CD4-positive, CD25-positive, alpha-beta regulatory T cell (primary cell): ENCODE measurements around the gene CRYGD. TPM values are rescaled to one million over a fixed set of nuclear protein-coding genes. Genes with fewer than 3 reads are reported as not detected.

Experiments
- ATAC-seq, 2 donors: fragments of 150-1000 bp; cut with Tn5 transposase; one replicate each; pipeline ENCODE4 v1.10.0; 2021; ENCODE audit warnings: low read depth in 2 of 2, moderate number of reproducible peaks in 2 of 2, moderate library complexity in 1 of 2
- DNase-seq, 3 donors: peaks; one replicate each; pipeline versions ENCODE4 v3.0.0 to v3.0.0-alpha.2; 2012 to 2022; ENCODE audit warnings: mixed read lengths in 1 of 3
- H3K27ac ChIP-seq: one replicate; pipeline ENCODE4 v1.7.0; 2013; ENCODE audit warnings: mild to moderate bottlenecking, low read length; ENCODE audit not compliant: insufficient read depth, poor library complexity, severe bottlenecking
- H3K27me3 ChIP-seq: one replicate; pipeline ENCODE4 v1.7.0; 2013; ENCODE audit warnings: low read length; ENCODE audit not compliant: control insufficient read depth, insufficient read depth
- H3K36me3 ChIP-seq: one replicate; pipeline ENCODE4 v1.7.0; 2013; ENCODE audit warnings: mild to moderate bottlenecking, low read length, moderate library complexity; ENCODE audit not compliant: control insufficient read depth, insufficient read depth
- H3K4me1 ChIP-seq: 2 replicates; pipeline ENCODE4 v1.7.0; 2013; ENCODE audit warnings: mild to moderate bottlenecking, low read length; ENCODE audit not compliant: insufficient read depth, control insufficient read depth, poor library complexity, severe bottlenecking
- H3K4me3 ChIP-seq: one replicate; pipeline ENCODE4 v1.7.0; 2013; ENCODE audit warnings: low read depth, mild to moderate bottlenecking, low read length, moderate library complexity
- H3K9me3 ChIP-seq, 2 experiments: 1 replicate in 1 of 2; 2 replicates in 1 of 2; pipeline ENCODE4 v1.7.0; 2013; ENCODE audit warnings: low read length in 2 of 2, mild to moderate bottlenecking in 1 of 2, moderate library complexity in 1 of 2; ENCODE audit not compliant: control insufficient read depth in 2 of 2
- H3K27ac Mint-ChIP-seq, 3 donors: one replicate each; pipeline ENCODE4 v1.8.0; 2020 to 2022; ENCODE audit warnings: mild to moderate bottlenecking in 3 of 3, mixed read lengths in 3 of 3, moderate library complexity in 2 of 3
- H3K27me3 Mint-ChIP-seq: one replicate; pipeline ENCODE4 v1.8.0; 2022; ENCODE audit warnings: mild to moderate bottlenecking, mixed read lengths
- H3K36me3 Mint-ChIP-seq: one replicate; pipeline ENCODE4 v1.8.0; 2020; ENCODE audit warnings: mixed read lengths
- H3K4me1 Mint-ChIP-seq, 4 donors: one replicate each; pipeline ENCODE4 v1.8.0; 2020 to 2022; ENCODE audit warnings: mixed read lengths in 4 of 4, mild to moderate bottlenecking in 1 of 4
- H3K4me3 Mint-ChIP-seq, 4 donors: one replicate each; pipeline ENCODE4 v1.8.0; 2020 to 2022; ENCODE audit warnings: mild to moderate bottlenecking in 4 of 4, mixed read lengths in 4 of 4, moderate library complexity in 3 of 4
- H3K9me3 Mint-ChIP-seq, 7 donors: one replicate each; pipeline ENCODE4 v1.8.0; 2020 to 2022; ENCODE audit warnings: mixed read lengths in 7 of 7, mild to moderate bottlenecking in 3 of 7, moderate library complexity in 2 of 7
- polyA plus RNA-seq, 4 donors: library from polyadenylated mRNA; unstranded; fragments of 300-500 nt; fragmentation: Illumina TruSeq; gene quantifications; one replicate each; pipeline ENCODE4 v1.2.3, GENCODE V29; 2021
- total RNA-seq: library from RNA; stranded (reverse); gene quantifications from one replicate; pipeline ENCODE4 v1.2.3, GENCODE V29; 2022

The CRYGD gene
- total and polyA plus RNA-seq, 5 donors from 2014 or later, result 0.69 TPM; not detected in 4

GRCh38 chr2:208096080-208096479 is 28.2 kb downstream of the CRYGD start:
- H3K27me3 Mint-ChIP-seq, result peaks cover 4% of the 10 kb centered on the region
- peaks cover 0 to 3% (median under 1%) of the 10 kb centered on the region in 4 donors for H3K4me1 Mint-ChIP-seq

DNA sequence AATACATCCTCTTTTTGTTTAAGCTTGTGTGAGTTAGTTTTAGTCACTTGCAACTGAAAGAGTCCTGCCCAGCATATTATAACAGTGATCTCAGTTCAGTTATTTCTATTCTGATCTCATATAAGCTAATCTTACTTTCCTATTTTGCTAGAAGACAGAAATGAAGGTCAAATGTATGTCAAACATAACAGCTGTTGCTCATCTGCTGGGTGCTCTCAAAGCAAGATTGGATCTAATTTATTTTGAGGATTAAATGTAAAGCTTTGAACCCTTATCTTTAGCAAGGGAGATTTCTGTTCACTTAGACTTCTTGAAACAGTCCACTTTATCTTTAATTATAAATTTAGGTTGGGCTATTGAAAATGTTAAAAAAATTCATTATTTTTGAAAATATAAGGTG is 31.2 kb downstream of the CRYGD start:
- H3K4me1 Mint-ChIP-seq, result no peaks in the 10 kb centered on the region
- no peak overlapping the region for H3K27ac ChIP-seq
- peaks cover 4% of the 10 kb centered on the region for H3K27me3 Mint-ChIP-seq
- DNase-seq (no peak), ATAC-seq (no peak)
- H3K36me3 ChIP-seq, result no peaks in the 10 kb centered on the region
- H3K36me3 Mint-ChIP-seq, result no peaks in the 10 kb centered on the region
- no peaks in the 10 kb centered on the region for H3K27me3 ChIP-seq
- peaks cover 0 to 6% (median 0%) of the 10 kb centered on the region in 7 donors for H3K9me3 Mint-ChIP-seq
- H3K4me3 Mint-ChIP-seq, result no peak overlapping the region
- H3K4me1 ChIP-seq, result no peaks in the 10 kb centered on the region
- H3K9me3 ChIP-seq, result no peaks in the 10 kb centered on the region
- no peak overlapping the region for H3K4me3 ChIP-seq
- no peak overlapping the region for H3K27ac Mint-ChIP-seq

More at GRCh38 chr2:208096080-208096479, 28.2 kb downstream of the CRYGD start:
- Mint-ChIP-seq H3K36me3 (no peaks in the 10 kb centered on the region), H3K4me3 (no peak overlapping the region), H3K9me3 (no peaks in the 10 kb centered on the region), H3K27ac (no peak overlapping the region)
- H3K4me1 ChIP-seq, result no peaks in the 10 kb centered on the region
- H3K9me3 ChIP-seq, result no peaks in the 10 kb centered on the region
- ATAC-seq (no peak), DNase-seq (no peak)
- no peaks in the 10 kb centered on the region for H3K27me3 ChIP-seq
- no peak overlapping the region for H3K4me3 ChIP-seq
- no peaks in the 10 kb centered on the region for H3K36me3 ChIP-seq
- no peak overlapping the region for H3K27ac ChIP-seq

DNA sequence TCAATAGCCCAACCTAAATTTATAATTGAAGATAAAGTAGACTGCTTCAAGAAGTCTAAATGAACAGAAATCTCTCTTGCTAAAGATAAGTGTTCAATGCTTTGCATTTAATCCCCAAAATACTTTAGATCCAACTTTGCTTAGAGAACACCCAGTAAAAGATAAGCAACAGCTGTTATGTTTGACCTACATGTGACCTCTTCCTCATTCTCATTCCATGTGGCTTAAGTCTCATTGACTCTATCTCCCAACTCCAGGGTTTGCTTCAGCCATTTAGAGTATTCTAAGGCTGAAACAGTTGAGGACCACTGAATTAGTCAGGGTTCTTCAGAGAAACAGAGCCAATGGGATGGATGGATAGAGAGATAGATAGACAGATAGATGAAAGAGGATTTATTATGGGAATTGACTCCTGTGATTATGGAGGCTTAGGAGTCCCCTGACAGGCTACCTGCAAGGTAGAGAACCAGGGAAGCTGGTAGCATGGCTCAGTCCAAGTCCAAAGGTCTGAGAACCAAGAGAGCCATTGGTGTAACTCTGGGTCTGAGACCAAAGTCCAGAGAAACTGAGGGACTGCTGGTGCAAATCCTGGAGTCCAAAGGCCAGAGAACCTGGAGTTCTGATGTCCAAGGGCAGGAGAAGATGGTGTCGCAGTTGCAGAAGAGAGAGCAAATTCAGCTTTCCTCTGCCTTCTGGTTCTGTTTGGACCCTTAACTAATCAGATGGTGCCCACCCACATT is 32.1 kb downstream of the CRYGD start:
- ATAC-seq (no peak), DNase-seq (no peak)
- Mint-ChIP-seq H3K4me3 (no peak overlapping the region), H3K36me3 (no peaks in the 10 kb centered on the region), H3K4me1 (no peaks in the 10 kb centered on the region), H3K27me3 (peaks cover 4% of the 10 kb centered on the region), H3K27ac (no peak overlapping the region), H3K9me3 (peaks cover 0 to 6% (median 0%) of the 10 kb centered on the region in 7 donors)
- Histone ChIP-seq H3K9me3 (no peaks in the 10 kb centered on the region), H3K4me3 (no peak overlapping the region), H3K36me3 (no peaks in the 10 kb centered on the region), H3K27ac (no peak overlapping the region), H3K4me1 (no peaks in the 10 kb centered on the region), H3K27me3 (no peaks in the 10 kb centered on the region)

DNA sequence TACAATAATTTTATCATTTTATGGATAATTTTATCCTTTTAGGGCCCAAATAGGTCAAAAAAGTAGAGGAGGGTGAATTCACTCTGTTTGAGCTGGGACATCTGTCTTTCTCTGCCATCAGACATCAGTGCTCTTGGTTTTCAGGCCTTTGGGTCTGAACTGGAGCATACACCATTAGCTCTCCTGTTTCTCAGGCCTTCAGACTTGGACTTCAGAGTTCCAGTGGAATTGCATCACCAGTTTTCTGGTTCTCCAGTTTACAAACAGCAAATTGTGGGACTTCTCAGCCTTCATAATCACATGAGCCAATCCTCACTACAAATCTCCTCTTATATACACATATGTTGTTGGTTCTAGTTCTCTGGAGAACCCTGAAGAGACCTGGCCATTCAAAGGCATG is 33.9 kb downstream of the CRYGD start:
- ATAC-seq (no peak), DNase-seq (no peak)
- peaks cover 7% of the 10 kb centered on the region for H3K27me3 Mint-ChIP-seq
- H3K4me3 Mint-ChIP-seq, result no peak overlapping the region
- Histone ChIP-seq H3K27ac (no peak overlapping the region), H3K4me3 (no peak overlapping the region), H3K27me3 (no peaks in the 10 kb centered on the region), H3K4me1 (no peaks in the 10 kb centered on the region), H3K36me3 (no peaks in the 10 kb centered on the region), H3K9me3 (no peaks in the 10 kb centered on the region)
- no peaks in the 10 kb centered on the region for H3K36me3 Mint-ChIP-seq
- H3K9me3 Mint-ChIP-seq, result peaks cover 0 to 6% (median 0%) of the 10 kb centered on the region in 7 donors
- H3K4me1 Mint-ChIP-seq, result no peaks in the 10 kb centered on the region
- no peak overlapping the region for H3K27ac Mint-ChIP-seq

GRCh38 chr2:208086029-208086428 is 38.3 kb downstream of the CRYGD start:
- DNase-seq, result no peak
- H3K27me3 ChIP-seq, result peaks cover 3% of the 10 kb centered on the region
- H3K4me1 ChIP-seq, result no peaks in the 10 kb centered on the region
- H3K27me3 Mint-ChIP-seq, result peaks cover 8% of the 10 kb centered on the region
- ATAC-seq, result no peak
- H3K4me1 Mint-ChIP-seq, result no peaks in the 10 kb centered on the region
- no peak overlapping the region for H3K4me3 ChIP-seq
- H3K36me3 Mint-ChIP-seq, result no peaks in the 10 kb centered on the region
- H3K9me3 ChIP-seq, result no peaks in the 10 kb centered on the region
- H3K27ac ChIP-seq, result no peak overlapping the region
- H3K27ac Mint-ChIP-seq, result no peak overlapping the region
- H3K4me3 Mint-ChIP-seq, result no peak overlapping the region
- H3K36me3 ChIP-seq, result no peaks in the 10 kb centered on the region
- H3K9me3 Mint-ChIP-seq, result peaks cover 0 to 7% (median 2%) of the 10 kb centered on the region in 7 donors

GRCh38 chr2:208083807-208084206 is 40.5 kb downstream of the CRYGD start:
- peaks cover 8% of the 10 kb centered on the region for H3K27me3 Mint-ChIP-seq
- H3K4me1 Mint-ChIP-seq, result no peaks in the 10 kb centered on the region
- Histone ChIP-seq H3K27ac (no peak overlapping the region), H3K36me3 (no peaks in the 10 kb centered on the region), H3K9me3 (no peaks in the 10 kb centered on the region), H3K4me1 (no peaks in the 10 kb centered on the region), H3K27me3 (peaks cover 5% of the 10 kb centered on the region), H3K4me3 (no peak overlapping the region)
- no peak overlapping the region for H3K4me3 Mint-ChIP-seq
- peaks cover 0 to 3% (median 0%) of the 10 kb centered on the region in 7 donors for H3K9me3 Mint-ChIP-seq
- ATAC-seq (no peak), DNase-seq (no peak)
- H3K36me3 Mint-ChIP-seq, result no peaks in the 10 kb centered on the region
- no peak overlapping the region for H3K27ac Mint-ChIP-seq

DNA sequence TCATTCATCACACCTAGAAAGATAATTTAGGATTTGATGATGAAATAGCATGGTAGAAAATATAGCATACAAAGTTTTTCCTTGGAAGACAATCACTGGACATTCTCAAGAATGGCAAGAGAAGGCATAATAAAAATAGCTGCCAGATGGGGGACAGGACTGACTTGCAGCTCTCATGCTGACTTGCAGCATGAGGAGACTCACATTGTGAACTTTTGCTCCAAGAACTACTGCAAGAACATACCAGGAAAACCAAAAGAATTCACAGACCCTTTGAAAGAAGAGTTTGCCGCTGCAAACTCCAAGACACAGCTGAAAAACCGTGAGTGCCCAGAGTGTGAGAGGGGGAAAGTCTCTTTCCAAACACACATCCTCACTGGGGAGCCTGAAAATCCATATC is 47.0 kb downstream of the CRYGD start:
- H3K36me3 Mint-ChIP-seq, result no peaks in the 10 kb centered on the region
- H3K27ac Mint-ChIP-seq, result no peak overlapping the region
- ATAC-seq (no peak), DNase-seq (no peak)
- Histone ChIP-seq H3K4me3 (no peak overlapping the region), H3K4me1 (no peaks in the 10 kb centered on the region), H3K27ac (no peak overlapping the region), H3K36me3 (no peaks in the 10 kb centered on the region), H3K27me3 (peaks cover 3% of the 10 kb centered on the region), H3K9me3 (no peaks in the 10 kb centered on the region)
- H3K27me3 Mint-ChIP-seq, result peaks cover 27% of the 10 kb centered on the region
- peaks cover 0 to 1% (median 0%) of the 10 kb centered on the region in 4 donors for H3K4me1 Mint-ChIP-seq
- H3K4me3 Mint-ChIP-seq, result no peak overlapping the region
- H3K9me3 Mint-ChIP-seq, result peaks cover 0 to 2% (median 0%) of the 10 kb centered on the region in 7 donors
